HG02798 (cell line): Measurements from ENCODE around the gene SAMD8.
"Not testable (repeated sequence)": the region's sequence is repeated elsewhere in the genome, so short reads cannot be mapped to it uniquely, and the experiment has no call there.

ENCODE experiments used
- ATAC-seq: cut with Tn5 transposase; IDR thresholded peaks from one replicate; pipeline ENCODE4 v1.9.1; 2021; ENCODE audit warnings: mild to moderate bottlenecking; ENCODE audit not compliant: unreplicated experiment, poor library complexity

The SAMD8 gene

GRCh38 chr10:75209086-75209920 is 97.8 kb downstream of the SAMD8 start:
- ATAC-seq: no peak

- ATAC-seq: peak; percentile 63
Observed at GRCh38 chr10:75209921-75210281, 98.4 kb downstream of the SAMD8 start.

GRCh38 chr10:75210282-75211006 is 99.0 kb downstream of the SAMD8 start, which contains the start of gene VDAC2:
VDAC2 (plus strand) TSS chr10:75210796; CDS start chr10:75211159, 363 bp downstream.
- ATAC-seq: peak; percentile 88

GRCh38 chr10:75211007-75211691 is 99.7 kb downstream of the SAMD8 start:
- ATAC-seq: no peak

GRCh38 chr10:75212343-75212742 is 100.9 kb downstream of the SAMD8 start:
- no peak for ATAC-seq

GRCh38 chr10:75220274-75220673 is 108.8 kb downstream of the SAMD8 start:
- no peak for ATAC-seq

- not testable (repeated sequence) for ATAC-seq
Observed at GRCh38 chr10:75221492-75221891, 110.0 kb downstream of the SAMD8 start.

- ATAC-seq: no peak
Observed at GRCh38 chr10:75223507-75223906, 112.1 kb downstream of the SAMD8 start.

- no peak for ATAC-seq
Observed at GRCh38 chr10:75226095-75226494, 114.6 kb downstream of the SAMD8 start.

- ATAC-seq: no peak
Observed at GRCh38 chr10:75226656-75227055, 115.2 kb downstream of the SAMD8 start.

- no peak for ATAC-seq
Observed at GRCh38 chr10:75228278-75228677, 116.8 kb downstream of the SAMD8 start.

- no peak for ATAC-seq
Observed at GRCh38 chr10:75228834-75229233, 117.4 kb downstream of the SAMD8 start.

- no peak for ATAC-seq
Observed at GRCh38 chr10:75229971-75230370, 118.5 kb downstream of the SAMD8 start.

GRCh38 chr10:75230600-75231038 is 119.2 kb downstream of the SAMD8 start:
- peak; percentile 40 for ATAC-seq
